GM10847 (cell line): Measurements from ENCODE around the gene SH3BP2.

Source experiments
- POLR2A ChIP-seq: IDR thresholded peaks from 2 replicates; pipeline ENCODE4 v1.6.1; 2011; ENCODE audit not compliant: insufficient read length; ENCODE audit errors: extremely low read depth

Gene SH3BP2

GRCh38 chr4:2827071-2827873 lies 34.4 kb downstream of the SH3BP2 start:
- no peak for TF ChIP-seq POLR2A

DNA sequence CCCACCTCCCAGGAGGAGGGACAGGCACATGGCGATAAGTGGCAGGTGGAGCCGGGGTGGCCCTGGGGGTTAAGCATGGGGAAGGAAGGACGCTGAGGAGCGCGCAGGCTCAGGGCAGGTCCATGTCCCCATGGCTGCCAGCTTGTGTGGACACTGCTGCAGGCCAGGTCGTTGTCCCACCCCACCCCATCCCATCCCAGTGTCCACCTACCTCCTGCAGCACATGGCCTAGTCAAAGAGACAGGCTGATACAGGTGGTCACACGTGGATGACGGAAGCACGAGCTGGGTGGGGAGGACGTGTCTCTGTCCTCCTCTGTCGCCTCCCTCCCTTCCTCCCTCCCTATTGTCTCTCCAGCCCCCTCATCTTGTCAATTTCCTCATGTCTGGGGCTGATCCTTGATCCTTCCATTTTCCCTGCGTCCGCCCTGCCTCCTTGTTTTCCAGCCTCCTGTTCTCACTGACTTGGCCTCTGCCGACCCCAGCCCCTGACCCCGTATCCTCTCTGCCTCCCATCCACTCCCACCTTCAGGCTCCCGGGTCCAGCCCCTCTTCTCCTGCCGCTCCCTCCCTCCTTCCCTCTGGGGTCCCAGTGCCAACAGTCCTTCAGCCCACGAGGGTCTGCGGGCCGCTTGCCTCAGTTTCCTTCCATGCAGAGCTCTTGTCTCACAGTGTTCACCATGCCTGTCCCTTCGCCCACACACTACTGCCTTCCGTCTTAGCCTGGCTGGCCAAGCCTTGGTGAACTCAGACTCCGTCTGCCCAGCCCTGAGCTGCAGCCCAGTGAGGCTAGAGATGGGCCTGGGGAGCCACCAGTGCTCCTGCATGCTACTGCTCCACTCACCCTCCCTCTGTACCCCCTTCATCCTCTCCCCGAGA lies 35.2 kb downstream of the SH3BP2 start:
- TF ChIP-seq POLR2A, result no peak

GRCh38 chr4:2828758-2829181 lies 35.9 kb downstream of the SH3BP2 start:
- TF ChIP-seq POLR2A, result no peak

GRCh38 chr4:2829321-2829932 lies 36.5 kb downstream of the SH3BP2 start:
- no peak for TF ChIP-seq POLR2A

DNA sequence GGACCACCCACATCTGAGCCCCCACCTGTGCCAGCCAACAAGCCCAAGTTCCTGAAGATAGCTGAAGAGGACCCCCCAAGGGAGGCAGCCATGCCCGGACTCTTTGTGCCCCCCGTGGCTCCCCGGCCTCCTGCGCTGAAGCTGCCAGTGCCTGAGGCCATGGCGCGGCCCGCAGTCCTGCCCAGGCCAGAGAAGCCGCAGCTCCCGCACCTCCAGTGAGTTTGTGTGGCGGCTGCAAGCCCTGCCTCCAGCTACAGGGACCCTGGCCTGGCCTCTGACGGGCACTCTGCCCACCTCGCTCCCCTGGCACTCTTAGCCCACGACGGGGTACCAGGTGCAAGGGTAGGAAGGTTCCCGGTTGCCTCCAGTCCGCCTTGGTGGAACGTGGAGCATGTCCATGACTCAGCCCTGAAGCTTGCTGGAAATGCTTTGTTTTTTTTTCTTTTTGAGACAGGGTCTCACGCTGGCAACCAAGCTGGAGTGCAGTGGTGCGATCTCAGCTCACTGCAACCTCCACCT lies 37.1 kb downstream of the SH3BP2 start:
- no peak for TF ChIP-seq POLR2A

- no peak for TF ChIP-seq POLR2A
Observed at GRCh38 chr4:2830632-2831610, 38.0 kb downstream of the SH3BP2 start.

DNA sequence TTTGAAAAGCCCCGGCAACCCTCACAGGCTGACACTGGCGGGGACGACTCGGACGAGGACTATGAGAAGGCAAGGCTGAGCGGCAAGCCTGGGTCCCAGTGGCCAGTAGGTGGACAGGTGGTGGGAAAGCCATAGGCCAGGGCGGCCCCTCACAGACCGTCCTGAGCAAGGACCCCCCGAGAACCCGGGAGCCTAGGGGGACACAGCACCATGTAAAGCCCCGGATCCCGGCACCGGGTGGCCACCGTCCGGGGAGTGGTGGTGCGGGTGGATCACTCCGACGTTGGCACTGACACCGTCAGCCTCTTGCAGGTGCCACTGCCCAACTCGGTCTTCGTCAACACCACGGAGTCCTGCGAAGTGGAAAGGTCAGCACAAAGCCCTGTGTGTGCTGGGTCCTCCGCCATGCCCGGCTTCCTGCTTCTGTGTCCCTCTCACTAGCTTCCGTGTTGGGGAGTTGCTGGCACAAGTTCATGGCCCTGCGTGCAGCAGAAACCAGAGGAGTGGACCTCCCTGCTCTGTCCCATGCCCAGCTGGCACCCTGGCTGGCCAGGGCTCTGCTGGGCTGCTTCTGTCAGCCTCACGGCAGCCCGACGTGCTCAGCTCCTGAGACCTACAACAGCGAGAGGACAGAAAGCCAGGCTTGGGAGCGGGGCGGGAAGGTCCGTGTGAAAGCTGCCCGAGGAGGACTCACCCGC lies 38.9 kb downstream of the SH3BP2 start:
- no peak for TF ChIP-seq POLR2A

- TF ChIP-seq POLR2A, result no peak
Observed at GRCh38 chr4:2832309-2832980, 39.6 kb downstream of the SH3BP2 start.

- TF ChIP-seq POLR2A, result no peak
Observed at GRCh38 chr4:2832981-2833670, 40.2 kb downstream of the SH3BP2 start.

- no peak for TF ChIP-seq POLR2A
Observed at GRCh38 chr4:2833671-2834000, 40.8 kb downstream of the SH3BP2 start.

- no peak for TF ChIP-seq POLR2A
Observed at GRCh38 chr4:2834001-2834921, 41.4 kb downstream of the SH3BP2 start.

DNA sequence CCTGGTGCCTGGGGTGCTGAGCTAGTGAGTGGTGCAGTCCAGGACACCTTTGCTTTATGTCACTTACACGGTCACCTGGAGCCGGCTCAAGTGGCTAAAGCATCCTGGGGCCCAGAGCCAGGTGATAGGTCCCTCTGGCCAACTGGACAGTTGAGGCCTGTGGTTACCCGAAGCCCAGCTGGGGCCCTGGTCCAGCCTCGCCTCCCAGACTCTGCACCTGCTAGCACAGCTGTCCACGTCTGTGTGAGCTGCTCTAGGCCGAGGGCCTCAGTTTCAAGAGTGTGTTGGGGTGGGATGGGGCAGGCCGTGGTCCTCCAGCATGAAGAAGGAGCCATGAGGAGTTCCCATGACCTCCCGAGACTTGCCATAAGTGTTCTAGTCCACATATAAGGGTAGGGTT lies 43.1 kb downstream of the SH3BP2 start:
- TF ChIP-seq POLR2A, result no peak

DNA sequence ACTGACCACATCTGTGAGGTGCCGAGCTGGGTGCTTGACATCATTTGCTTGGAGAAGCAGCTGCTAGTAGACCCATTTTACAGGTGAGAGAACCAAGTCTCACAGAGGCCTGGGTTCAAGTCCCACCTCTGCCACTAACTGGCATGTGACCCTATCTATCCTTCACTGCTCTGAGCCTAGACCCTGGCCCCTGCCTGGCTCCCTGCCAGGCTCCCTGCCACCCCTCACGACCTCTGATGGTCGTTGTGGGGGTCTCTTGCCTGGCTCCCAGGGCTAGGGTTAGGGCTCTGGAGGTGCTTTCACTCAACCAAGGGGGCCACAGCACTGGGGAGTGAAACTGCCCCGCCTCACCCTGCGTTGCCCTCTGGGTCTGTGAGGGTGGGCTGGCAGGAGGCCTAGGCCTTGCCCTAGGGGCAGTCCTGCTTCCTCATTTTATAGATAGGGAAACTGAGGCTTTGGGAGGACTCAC lies 43.5 kb downstream of the SH3BP2 start:
- no peak for TF ChIP-seq POLR2A
